HepG2 (cell line): ENCODE measurements around the gene RABEP2. TPM values are rescaled to one million over a fixed set of nuclear protein-coding genes. Genes with fewer than 3 reads are reported as not detected.
A peak's percentile ranks its signal among the peaks of the same experiment; 100 is the strongest.

ENCODE experiments used
- ATRX ChIP-seq: sonication (generic); formaldehyde crosslinking; IDR thresholded peaks from 2 replicates; pipeline ENCODE4 v1.4.0; 2020; ENCODE audit warnings: missing genetic modification reagents, borderline replicate concordance
- BRD4 ChIP-seq: sonication (generic); formaldehyde crosslinking; IDR thresholded peaks from 2 replicates; pipeline ENCODE4 v1.4.0; 2020; ENCODE audit warnings: missing genetic modification reagents
- CBX2 ChIP-seq, 2 experiments: fragments of 200-600 bp in 1 of 2; sonication (generic); formaldehyde crosslinking in 1 of 2; IDR thresholded peaks; 2 replicates each; pipeline versions ENCODE4 v1.7.0 to v1.8.1; 2018 to 2022; ENCODE audit warnings: low read depth in 2 of 2, low read length in 1 of 2, mild to moderate bottlenecking in 1 of 2, missing genetic modification reagents in 1 of 2
- CENPT ChIP-seq: sonication (generic); formaldehyde crosslinking; IDR thresholded peaks from 2 replicates; pipeline ENCODE4 v1.8.0; 2022; ENCODE audit warnings: low read depth, mild to moderate bottlenecking, moderate library complexity, missing genetic modification reagents
- EHMT2 ChIP-seq: fragments of 200-600 bp; sonication (generic); IDR thresholded peaks from 2 replicates; pipeline ENCODE4 v1.7.0; 2017; ENCODE audit warnings: antibody characterized with exemption, low read depth, low read length, borderline replicate concordance
- GLMP ChIP-seq: sonication (generic); formaldehyde crosslinking; IDR thresholded peaks from 2 replicates; pipeline ENCODE4 v1.9.0; 2021; ENCODE audit warnings: missing genetic modification reagents, mild to moderate bottlenecking, borderline replicate concordance
- GPN1 ChIP-seq: sonication (generic); formaldehyde crosslinking; IDR thresholded peaks from 2 replicates; pipeline ENCODE4 v1.5.1; 2020; ENCODE audit warnings: missing genetic modification reagents, borderline replicate concordance
- GZF1 ChIP-seq: sonication (generic); formaldehyde crosslinking; IDR thresholded peaks from 2 replicates; pipeline ENCODE4 v1.5.1; 2020; ENCODE audit warnings: mild to moderate bottlenecking, missing genetic modification reagents
- KLF12 ChIP-seq: sonication (generic); formaldehyde crosslinking; IDR thresholded peaks from 2 replicates; pipeline ENCODE4 v1.4.0; 2020; ENCODE audit warnings: missing genetic modification reagents, borderline replicate concordance
- NCOR1 ChIP-seq: fragments of 200-600 bp; sonication (generic); IDR thresholded peaks from 2 replicates; pipeline ENCODE4 v1.7.0; 2017; ENCODE audit warnings: antibody characterized with exemption, low read length, borderline replicate concordance
- NR3C1 ChIP-seq: sonication (generic); formaldehyde crosslinking; IDR thresholded peaks from 2 replicates; pipeline ENCODE4 v1.4.0; 2020; ENCODE audit warnings: missing genetic modification reagents
- PITX1 ChIP-seq: sonication (generic); formaldehyde crosslinking; IDR thresholded peaks from 2 replicates; pipeline ENCODE4 v1.5.1; 2020; ENCODE audit warnings: mild to moderate bottlenecking, missing genetic modification reagents
- RFX3 ChIP-seq: IDR thresholded peaks from 2 replicates; pipeline ENCODE4 v1.6.1; 2016; ENCODE audit warnings: missing biosample characterization, missing genetic modification reagents
- TAF1 ChIP-seq: sonication (generic); formaldehyde crosslinking; IDR thresholded peaks from 2 replicates; pipeline ENCODE4 v1.4.0; 2020; ENCODE audit warnings: missing genetic modification reagents
- ZBTB37 ChIP-seq: sonication (generic); formaldehyde crosslinking; IDR thresholded peaks from 2 replicates; pipeline ENCODE4 v1.4.0; 2020; ENCODE audit warnings: mild to moderate bottlenecking, missing genetic modification reagents
- ZMAT3 ChIP-seq: sonication (generic); formaldehyde crosslinking; conservative IDR thresholded peaks from 2 replicates; pipeline ENCODE4 v1.7.0; 2021; ENCODE audit warnings: missing genetic modification reagents
- ZNF263 ChIP-seq: sonication (generic); formaldehyde crosslinking; IDR thresholded peaks from 2 replicates; pipeline ENCODE4 v1.4.0; 2020; ENCODE audit warnings: missing genetic modification reagents
- ZNF432 ChIP-seq: sonication (generic); formaldehyde crosslinking; IDR thresholded peaks from 2 replicates; pipeline ENCODE4 v1.5.0; 2020; ENCODE audit warnings: missing genetic modification reagents, mild to moderate bottlenecking, borderline replicate concordance
- ZUFSP ChIP-seq: sonication (generic); formaldehyde crosslinking; IDR thresholded peaks from 2 replicates; pipeline ENCODE4 v1.9.0; 2021; ENCODE audit warnings: missing genetic modification reagents, mild to moderate bottlenecking, borderline replicate concordance
- polyA plus RNA-seq, 8 experiments: library from polyadenylated mRNA; depleted of rRNA in 3 of 8; stranded (reverse) in 7 of 8; unstranded in 1 of 8; fragments of >200 nt; fragmentation: Illumina TruSeq in 4 of 8; extraction: Trizol in 4 of 8; gene quantifications; 2 replicates each; pipeline versions ENCODE4 v1.2.1 to v1.2.3, GENCODE V29; 2011 to 2016; ENCODE audit warnings: low read depth in 4 of 8, missing spikeins in 1 of 8, mixed read lengths in 1 of 8; ENCODE audit not compliant: insufficient read depth in 1 of 8
- total RNA-seq, 5 experiments: library from RNA; depleted of rRNA; stranded (reverse); fragments of >200 nt; fragmentation: Illumina TruSeq; extraction: Trizol; gene quantifications; 2 replicates each; pipeline ENCODE4 v1.2.3, GENCODE V29; 2016; ENCODE audit warnings: low read depth in 1 of 5
- TF ChIP-seq, protein P1 (sequence below): sonication (generic); formaldehyde crosslinking; IDR thresholded peaks from 2 replicates; pipeline ENCODE4 v1.4.0; 2020; ENCODE audit warnings: mild to moderate bottlenecking, low read depth, missing genetic modification reagents
- TF ChIP-seq, protein P2 (sequence below): sonication (generic); IDR thresholded peaks from 2 replicates; pipeline ENCODE4 v1.6.1; 2016; ENCODE audit warnings: low read depth, borderline replicate concordance
- TF ChIP-seq, protein P3 (sequence below): sonication (generic); formaldehyde crosslinking; IDR thresholded peaks from 2 replicates; pipeline ENCODE4 v1.4.0; 2020; ENCODE audit warnings: missing genetic modification reagents

The RABEP2 gene
- total and polyA plus RNA-seq, 2 of the 13 experiments (the other 11 are each of a cell fraction or from before 2014, with no cell fraction given): 10.8 to 18.4 TPM

- no peak for TF ChIP-seq ZUFSP (CRISPR knock-in tag)
- no peak for TF ChIP-seq CENPT
- TF ChIP-seq, protein P1, sequence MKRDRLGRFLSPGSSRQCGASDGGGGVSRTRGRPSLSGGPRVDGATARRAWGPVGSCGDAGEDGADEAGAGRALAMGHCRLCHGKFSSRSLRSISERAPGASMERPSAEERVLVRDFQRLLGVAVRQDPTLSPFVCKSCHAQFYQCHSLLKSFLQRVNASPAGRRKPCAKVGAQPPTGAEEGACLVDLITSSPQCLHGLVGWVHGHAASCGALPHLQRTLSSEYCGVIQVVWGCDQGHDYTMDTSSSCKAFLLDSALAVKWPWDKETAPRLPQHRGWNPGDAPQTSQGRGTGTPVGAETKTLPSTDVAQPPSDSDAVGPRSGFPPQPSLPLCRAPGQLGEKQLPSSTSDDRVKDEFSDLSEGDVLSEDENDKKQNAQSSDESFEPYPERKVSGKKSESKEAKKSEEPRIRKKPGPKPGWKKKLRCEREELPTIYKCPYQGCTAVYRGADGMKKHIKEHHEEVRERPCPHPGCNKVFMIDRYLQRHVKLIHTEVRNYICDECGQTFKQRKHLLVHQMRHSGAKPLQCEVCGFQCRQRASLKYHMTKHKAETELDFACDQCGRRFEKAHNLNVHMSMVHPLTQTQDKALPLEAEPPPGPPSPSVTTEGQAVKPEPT (CRISPR knock-in tag): 0 out of 2 replicates have a peak, but pooled peaks have one; percentile 56
- TF ChIP-seq BRD4 (CRISPR knock-in tag): peak; percentile 80; the same call in 1 of the 2 replicates
- no peak for TF ChIP-seq ZBTB37 (CRISPR knock-in tag)
- TF ChIP-seq RFX3 (CRISPR knock-in tag): no peak
- no peak for TF ChIP-seq ATRX (CRISPR knock-in tag)
- peak; percentile 91 for TF ChIP-seq TAF1 (CRISPR knock-in tag)
- TF ChIP-seq, protein P2, sequence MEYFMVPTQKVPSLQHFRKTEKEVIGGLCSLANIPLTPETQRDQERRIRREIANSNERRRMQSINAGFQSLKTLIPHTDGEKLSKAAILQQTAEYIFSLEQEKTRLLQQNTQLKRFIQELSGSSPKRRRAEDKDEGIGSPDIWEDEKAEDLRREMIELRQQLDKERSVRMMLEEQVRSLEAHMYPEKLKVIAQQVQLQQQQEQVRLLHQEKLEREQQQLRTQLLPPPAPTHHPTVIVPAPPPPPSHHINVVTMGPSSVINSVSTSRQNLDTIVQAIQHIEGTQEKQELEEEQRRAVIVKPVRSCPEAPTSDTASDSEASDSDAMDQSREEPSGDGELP: no peak
- TF ChIP-seq KLF12 (CRISPR knock-in tag): no peak
- TF ChIP-seq ZMAT3 (CRISPR knock-in tag): no peak; the same call in 1 of the 2 replicates
- no peak for TF ChIP-seq GLMP (CRISPR knock-in tag)
- no peak for TF ChIP-seq GPN1
- TF ChIP-seq ZNF432 (CRISPR knock-in tag): no peak
- no peak for TF ChIP-seq EHMT2
- no peak for TF ChIP-seq ZNF263 (CRISPR knock-in tag)
- TF ChIP-seq, protein P3, sequence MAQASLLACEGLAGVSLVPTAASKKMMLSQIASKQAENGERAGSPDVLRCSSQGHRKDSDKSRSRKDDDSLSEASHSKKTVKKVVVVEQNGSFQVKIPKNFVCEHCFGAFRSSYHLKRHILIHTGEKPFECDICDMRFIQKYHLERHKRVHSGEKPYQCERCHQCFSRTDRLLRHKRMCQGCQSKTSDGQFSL: no peak
- no peak for TF ChIP-seq PITX1 (CRISPR knock-in tag)
- no peak for TF ChIP-seq NCOR1
- no peak for TF ChIP-seq GZF1 (CRISPR knock-in tag)
- no peak for TF ChIP-seq CBX2 (IDR thresholded peaks at IDR 0.05; ENCODE audit: low read depth, low read length)
- no peak for TF ChIP-seq CBX2 (CRISPR knock-in tag; IDR thresholded peaks at IDR 0.05; ENCODE audit: low read depth)
- TF ChIP-seq NR3C1 (CRISPR knock-in tag): no peak
Observed at GRCh38 chr16:28950648-28951409, 25.8 kb upstream of the RABEP2 start, which contains the start of gene NFATC2IP (continued).
